Astrocyte of the spinal cord (primary cell): ENCODE measurements around the gene AP2S1.

Experiments used
- DNase-seq: peaks from one replicate; pipeline ENCODE4 v3.0.0; 2011; ENCODE audit warnings: low read depth, low spot score
- H3K4me3 ChIP-seq: 2 replicates; pipeline ENCODE4 v1.5.1; 2011; ENCODE audit warnings: low read depth, mild to moderate bottlenecking, low read length, moderate library complexity
- in situ Hi-C: cut with HindIII; loops from 2 replicates; pipeline ENCODE4 v1.10.0; 2017; ENCODE audit warnings: low sequenced_read_pairs
- TF ChIP-seq, protein P1 (sequence below): IDR thresholded peaks from 2 replicates; pipeline ENCODE4 v1.5.1; 2012; ENCODE audit warnings: low read depth, mild to moderate bottlenecking, low read length, inconsistent platforms

Gene AP2S1

DNA sequence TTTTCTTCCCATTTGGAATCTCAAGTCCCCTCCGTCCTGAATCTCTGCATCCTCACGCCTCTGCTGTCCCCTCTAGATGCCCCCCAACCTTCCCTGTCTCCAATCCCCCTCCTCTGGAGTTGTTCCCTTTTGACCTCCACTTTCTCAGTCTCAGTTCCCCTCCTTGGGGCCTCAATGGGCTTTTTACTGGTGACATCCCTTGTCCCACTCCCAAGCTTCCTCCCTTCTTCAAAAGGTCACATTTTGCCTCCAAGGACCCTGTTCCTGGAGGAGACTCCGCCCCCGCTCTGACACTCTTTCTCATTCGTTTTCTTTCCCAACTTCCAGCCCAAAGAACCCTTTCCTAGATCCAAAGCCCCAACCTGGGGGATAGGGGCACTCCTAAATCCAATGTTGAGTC, 1.0 kb downstream of the AP2S1 start:
- TF ChIP-seq, protein P1, sequence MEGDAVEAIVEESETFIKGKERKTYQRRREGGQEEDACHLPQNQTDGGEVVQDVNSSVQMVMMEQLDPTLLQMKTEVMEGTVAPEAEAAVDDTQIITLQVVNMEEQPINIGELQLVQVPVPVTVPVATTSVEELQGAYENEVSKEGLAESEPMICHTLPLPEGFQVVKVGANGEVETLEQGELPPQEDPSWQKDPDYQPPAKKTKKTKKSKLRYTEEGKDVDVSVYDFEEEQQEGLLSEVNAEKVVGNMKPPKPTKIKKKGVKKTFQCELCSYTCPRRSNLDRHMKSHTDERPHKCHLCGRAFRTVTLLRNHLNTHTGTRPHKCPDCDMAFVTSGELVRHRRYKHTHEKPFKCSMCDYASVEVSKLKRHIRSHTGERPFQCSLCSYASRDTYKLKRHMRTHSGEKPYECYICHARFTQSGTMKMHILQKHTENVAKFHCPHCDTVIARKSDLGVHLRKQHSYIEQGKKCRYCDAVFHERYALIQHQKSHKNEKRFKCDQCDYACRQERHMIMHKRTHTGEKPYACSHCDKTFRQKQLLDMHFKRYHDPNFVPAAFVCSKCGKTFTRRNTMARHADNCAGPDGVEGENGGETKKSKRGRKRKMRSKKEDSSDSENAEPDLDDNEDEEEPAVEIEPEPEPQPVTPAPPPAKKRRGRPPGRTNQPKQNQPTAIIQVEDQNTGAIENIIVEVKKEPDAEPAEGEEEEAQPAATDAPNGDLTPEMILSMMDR = no peak
- in situ Hi-C loops = no loop called here
- H3K4me3 ChIP-seq = peak overlapping the region; percentile 54
- no peak for DNase-seq

- TF ChIP-seq, protein P1 = no peak
- in situ Hi-C loops = no loop called here
- DNase-seq = no peak
- no peak overlapping the region for H3K4me3 ChIP-seq
These were observed 2.3 kb downstream of the AP2S1 start for GRCh38 chr19:46848389-46848788.

GRCh38 chr19:46847528-46847927, 3.1 kb downstream of the AP2S1 start:
- DNase-seq = no peak
- no peak overlapping the region for H3K4me3 ChIP-seq
- in situ Hi-C loops = no loop called here
- TF ChIP-seq, protein P1 = no peak

- in situ Hi-C loops = no loop called here
- no peak overlapping the region for H3K4me3 ChIP-seq
- TF ChIP-seq, protein P1 = no peak
- no peak for DNase-seq
These were observed 4.6 kb downstream of the AP2S1 start for GRCh38 chr19:46845959-46846459.

DNA sequence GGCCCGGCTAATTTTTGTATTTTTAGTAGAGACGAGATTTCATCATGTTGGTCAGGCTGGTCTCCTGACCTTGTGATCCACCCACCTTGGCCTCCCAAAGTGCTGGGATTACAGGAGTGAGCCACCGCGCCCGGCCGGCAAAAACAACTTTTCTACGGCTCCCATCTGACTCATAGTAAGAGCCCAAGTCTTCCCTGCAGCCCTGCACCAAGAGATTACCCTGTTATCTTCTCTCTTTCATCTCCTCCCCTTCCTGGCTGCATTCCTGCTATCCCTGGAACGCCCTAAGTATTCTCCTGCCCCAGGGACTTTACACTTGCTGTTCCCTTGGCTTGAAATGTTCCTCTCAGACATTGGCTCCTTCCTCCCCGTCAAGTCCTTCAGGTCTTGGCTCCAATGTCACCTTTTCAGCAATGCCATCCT, 6.6 kb downstream of the AP2S1 start:
- no peak overlapping the region for H3K4me3 ChIP-seq

DNA sequence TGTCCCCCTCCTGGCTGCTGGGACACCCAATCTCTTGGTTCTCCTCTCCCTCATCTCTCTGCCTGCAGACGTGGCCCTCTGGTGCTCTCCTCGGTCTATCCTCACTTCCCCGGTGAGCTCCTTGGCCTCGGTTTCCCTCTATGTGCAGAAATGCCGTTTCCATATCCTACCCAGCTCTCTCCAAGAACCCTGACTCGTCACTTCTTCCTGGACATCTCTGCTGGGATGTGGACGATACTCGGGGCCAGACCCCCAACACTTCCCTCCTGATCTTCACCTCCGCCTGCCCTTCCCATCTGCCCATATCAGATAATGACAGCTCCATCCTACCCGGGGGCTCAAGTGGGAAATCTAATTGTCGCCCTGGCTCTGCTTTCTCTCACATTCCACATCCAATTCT, 7.9 kb downstream of the AP2S1 start:
- H3K4me3 ChIP-seq = no peak overlapping the region
- in situ Hi-C loops = no loop called here
- DNase-seq = no peak
- TF ChIP-seq, protein P1 = no peak

More for the DNA sequence above, 6.6 kb downstream of the AP2S1 start:
- no peak for DNase-seq
- TF ChIP-seq, protein P1 = no peak
- in situ Hi-C loops = no loop called here
